SKM-1 (cell line): ENCODE results near the gene SRRM4.
"Not testable (repeated sequence)": the region's sequence is repeated elsewhere in the genome, so short reads cannot be mapped to it uniquely, and the experiment has no call there.

Experiments used
- DNase-seq: peaks from one replicate; lab custom pipeline; 2025; ENCODE audit not compliant: unreplicated experiment; lab: John Stamatoyannopoulos, UW

Gene SRRM4

DNA sequence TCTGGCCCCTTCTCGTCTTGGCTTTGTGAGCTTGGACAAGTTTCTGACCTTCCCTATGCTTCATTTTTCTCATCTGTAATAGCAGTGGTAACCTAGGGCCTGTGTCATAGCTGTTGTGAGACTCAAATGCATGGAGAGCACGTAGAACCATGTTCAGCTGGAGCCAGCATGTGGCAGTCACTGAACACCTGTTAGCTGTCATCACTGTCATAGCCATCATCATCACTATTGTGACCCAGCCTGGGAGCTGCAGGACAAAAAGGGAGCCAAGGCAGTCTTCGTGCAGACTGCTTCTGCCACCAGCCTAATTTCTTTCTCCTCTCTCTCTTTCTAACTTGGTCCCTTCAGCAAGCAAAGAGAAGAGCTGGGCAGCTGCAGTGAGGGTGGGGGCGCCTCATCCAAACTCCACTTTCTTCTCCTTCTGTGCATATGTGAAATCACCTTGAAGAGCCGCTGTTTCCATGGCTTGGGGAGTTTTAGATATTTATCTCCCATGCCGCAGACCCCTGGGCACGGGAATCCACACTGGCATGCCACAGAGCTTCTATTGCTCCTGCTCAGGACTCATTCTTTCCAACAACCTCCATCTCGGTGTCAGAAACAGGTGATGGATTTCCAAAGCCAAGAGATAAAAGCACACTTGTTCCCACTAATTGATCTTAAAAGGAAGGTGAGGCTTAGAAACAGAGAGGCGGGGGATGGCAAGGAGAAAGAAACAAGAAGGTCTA lies 87.0 kb downstream of the SRRM4 start:
- DNase-seq = no peak

DNA sequence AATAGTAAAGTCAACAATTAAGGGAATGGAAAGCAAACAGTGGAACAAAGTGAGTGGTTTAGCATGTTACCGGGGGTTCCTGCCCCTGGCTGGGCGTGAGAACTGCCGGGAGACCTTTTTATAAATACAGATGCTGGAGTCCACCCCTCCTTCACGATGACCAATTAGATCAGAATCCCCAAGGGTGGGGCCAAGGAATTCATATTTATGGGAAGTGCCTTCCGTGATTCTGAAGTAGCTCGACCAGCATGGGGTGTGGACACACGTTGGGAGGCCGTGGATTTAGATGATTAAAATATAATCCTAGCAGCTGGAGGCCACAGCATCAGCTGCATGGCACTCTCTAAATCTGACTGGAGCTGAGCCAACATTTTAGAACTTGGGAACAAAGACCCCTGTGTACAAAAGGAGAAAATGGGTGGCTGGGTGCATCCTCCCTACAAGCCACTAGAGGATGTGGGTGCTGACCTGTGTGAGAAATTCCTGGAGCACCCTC lies 87.9 kb downstream of the SRRM4 start:
- DNase-seq = no peak

DNA sequence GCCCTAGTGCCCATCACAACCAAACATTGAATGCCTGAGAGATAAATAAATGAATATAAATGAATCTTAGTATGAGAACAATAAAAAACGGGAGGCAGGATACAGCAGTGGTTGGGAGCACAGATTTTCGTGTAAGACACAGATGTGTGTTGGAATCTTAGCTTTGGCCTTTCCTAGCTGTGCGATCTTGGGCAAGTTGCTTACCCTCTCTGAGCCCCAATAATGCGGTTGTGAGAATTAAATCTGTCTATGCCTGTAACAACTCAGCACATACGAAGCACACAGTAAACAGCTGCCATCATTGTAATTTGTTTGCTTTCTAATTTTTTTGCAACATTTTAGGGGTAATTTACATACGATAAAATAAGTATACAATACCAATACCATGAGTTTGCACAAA lies 89.8 kb downstream of the SRRM4 start:
- no peak for DNase-seq

DNA sequence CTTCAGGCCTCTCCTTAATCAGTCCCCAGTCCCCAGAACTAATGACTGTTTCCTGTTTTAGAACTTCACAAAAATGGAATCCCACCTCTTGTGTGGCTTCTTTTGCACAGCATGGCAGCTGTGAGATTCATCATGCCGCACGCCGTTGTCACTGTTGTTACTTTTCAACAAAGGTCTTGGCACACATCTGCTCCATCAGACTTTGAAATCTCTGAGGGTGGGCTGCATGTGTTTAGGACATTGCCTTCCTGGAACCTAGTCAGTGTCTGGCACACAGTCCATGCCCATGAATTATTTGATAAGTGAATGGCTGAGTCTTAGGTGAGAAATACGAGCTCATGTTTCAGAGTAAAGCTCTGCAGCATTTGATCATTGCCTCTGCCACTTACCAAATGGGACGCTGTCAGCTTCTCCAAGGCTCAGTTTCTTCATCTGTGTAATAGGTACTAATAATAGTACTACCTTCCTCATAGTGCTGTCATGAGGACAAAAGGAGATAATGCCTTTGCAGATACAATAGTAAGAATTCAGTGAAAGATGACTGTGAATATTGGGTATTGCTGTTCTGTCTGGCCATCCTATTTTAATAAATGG lies 90.4 kb downstream of the SRRM4 start:
- no peak for DNase-seq

DNA sequence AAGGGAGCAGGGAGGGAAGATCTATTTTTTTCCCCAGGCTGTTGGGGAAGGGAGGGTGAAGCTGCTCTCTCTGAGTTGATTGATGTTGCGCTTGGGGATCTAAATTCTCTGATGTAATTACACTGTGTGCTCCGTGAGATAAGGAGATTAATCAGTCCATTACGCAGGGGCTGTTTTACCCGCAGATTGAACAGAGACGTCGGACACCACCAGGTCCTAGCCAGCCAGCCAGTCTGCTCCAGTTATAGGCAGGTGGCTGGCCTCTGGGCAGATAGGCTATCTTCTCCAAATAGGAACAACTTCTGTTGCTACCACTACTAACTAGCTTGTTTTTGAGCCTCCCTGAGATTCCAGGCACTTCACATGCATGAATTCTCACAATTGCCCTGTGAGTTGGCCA lies 91.1 kb downstream of the SRRM4 start:
- no peak for DNase-seq

DNA sequence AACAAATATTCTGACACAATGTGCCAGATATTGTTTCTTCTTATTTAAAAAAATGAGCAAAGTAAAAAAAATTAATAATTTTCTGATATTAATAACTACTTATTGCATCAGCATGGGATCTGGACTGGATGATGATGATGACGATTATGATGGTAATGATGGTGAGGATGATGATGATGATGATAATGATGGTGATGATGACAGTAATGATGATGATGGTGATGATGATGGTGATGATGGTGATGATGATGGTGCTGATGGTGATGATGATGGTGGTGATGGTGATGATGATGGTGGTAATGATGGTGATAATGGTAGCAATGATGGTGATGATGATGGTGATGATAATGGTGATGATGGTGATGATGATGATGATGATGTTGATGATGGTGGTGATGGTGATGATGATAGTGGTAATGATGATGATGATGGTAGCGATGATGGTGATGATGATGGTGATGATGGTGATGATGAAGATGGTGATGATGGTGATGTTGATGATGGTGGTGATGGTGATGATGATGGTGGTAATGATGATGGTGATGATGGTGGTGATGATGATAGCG lies 94.0 kb downstream of the SRRM4 start:
- DNase-seq = no peak

DNA sequence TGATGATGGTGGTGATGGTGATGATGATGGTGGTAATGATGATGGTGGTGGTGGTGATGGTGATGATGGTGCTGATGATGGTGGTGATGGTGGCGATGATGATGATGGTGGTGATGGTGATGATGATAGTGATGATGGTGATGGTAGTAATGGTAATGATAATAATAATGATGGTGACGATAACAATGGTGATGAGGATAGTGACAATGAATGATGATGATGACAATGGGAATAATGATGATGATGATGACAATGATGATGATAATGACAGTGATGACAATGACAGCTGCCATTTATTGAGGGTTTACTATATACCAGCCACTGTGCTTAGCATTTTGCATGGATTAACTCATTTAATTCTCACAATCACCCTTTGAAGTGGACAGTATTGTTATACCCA lies 94.6 kb downstream of the SRRM4 start:
- DNase-seq = no peak

DNA sequence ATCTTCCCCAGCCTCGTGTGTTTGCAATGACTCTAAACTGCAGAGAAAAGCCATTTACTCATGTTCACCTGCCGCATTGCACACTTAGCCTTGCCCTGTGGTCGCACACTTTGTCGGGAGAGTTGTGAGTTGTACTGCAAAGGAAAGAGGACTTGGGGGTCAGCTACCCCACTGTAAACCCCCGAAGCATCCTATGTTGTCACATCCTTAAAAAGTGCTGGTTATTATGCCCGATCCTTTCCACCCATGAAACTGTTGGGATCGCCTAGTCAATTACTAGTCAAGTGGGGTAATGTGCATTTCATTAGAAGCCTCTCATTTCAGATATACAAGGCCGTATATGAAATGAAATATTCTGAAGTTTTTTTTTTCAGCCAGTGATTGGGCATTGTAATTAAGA lies 98.2 kb downstream of the SRRM4 start:
- no peak for DNase-seq

DNA sequence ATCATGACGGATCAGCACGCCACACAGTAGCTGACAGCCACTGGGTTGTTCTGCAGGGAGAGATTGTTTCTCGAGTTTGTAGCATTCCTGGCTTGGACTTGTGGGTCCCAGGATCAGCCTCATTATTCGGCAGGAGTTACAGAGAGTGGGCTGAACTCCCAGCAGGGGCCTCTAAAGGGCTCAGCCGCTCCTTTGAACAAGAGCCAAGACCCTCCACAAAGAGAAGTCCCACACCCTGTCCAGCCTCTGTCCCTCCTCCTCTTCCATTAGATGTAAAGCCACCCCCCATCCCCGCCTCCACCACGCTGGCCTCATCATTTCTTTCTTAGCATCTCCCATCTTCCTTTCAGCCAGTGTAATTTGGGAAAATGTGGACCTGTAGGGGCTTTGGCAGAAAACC lies 100.7 kb downstream of the SRRM4 start:
- no peak for DNase-seq

DNA sequence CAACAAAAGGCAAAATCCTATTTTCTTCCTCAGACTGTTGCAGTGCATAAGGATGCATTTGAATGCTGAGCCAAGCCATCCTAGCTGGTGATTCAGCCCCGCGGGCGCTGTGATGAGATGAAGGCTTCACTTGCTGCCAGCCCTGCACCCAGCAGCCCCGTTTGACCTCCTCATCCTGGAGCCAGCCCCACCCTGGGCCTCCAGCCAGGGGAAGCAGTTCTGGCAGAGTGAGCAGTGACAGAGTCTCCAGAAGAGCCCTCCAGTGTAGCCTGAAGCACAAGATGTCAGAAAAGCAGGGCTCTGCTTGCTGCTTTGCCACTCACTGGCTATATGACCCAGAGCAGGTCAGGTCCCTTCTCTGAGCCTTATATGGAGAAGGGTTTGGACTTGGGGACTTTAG lies 101.2 kb downstream of the SRRM4 start:
- no peak for DNase-seq

DNA sequence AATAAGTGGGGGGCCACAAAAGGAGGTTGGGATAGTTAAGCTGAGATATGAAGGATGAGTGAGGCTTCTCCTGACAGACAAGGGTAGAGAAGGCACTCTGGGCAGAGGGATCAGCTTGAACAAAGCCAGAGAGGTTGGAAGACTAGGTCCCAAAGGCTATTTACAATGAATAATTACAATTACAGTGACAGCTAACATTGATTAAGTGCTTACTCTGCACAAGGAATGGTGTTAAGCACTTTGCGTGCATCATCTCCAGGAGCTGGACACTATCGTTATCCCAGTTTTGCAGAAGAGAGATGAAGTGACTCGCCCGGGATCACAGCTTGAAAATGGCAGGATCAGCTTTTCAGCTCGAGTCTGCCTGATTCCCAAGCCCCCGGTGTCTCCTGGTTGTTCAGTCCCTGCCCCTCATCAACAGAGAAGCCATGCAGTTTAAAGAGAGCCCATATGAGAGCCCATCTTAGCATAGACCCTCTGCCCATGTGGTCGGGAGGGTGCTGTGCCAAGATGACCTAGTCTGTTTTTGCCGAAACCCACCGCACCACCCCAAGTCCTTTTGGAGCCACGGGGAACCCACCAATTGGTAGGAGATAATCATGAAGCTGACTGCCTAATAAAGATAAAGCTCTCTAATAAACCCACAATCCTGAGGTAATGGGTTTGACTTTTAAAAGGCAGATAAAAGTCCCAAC lies 107.5 kb downstream of the SRRM4 start:
- DNase-seq = no peak

DNA sequence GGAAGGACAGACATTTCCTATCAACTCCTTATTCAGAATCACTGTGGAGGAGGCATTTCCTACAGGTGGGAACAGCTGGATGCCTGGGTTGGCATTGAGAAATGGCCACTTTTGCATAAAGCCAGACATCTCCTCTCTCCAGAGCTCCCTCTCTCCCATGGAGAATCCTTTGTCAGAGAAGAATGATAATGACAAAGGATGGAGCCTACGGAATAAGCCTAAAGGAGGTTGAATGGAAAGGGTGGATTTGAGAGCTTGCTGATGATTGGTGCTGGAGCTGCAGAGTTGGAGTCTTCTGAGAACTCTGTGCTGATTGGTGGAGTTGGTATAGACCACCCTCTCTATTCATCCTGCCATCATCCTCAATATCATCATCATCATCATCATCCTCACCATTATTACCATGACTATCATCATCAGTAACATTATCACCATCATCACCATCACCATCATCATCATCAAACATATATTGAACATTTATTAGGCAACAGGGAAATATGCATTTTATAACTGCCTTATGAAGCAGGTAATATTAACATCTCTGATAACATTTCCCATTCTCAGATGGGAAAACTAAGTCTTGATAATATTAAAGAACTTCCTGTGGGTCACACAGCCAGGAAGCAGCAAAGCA lies 108.2 kb downstream of the SRRM4 start:
- DNase-seq = no peak

DNA sequence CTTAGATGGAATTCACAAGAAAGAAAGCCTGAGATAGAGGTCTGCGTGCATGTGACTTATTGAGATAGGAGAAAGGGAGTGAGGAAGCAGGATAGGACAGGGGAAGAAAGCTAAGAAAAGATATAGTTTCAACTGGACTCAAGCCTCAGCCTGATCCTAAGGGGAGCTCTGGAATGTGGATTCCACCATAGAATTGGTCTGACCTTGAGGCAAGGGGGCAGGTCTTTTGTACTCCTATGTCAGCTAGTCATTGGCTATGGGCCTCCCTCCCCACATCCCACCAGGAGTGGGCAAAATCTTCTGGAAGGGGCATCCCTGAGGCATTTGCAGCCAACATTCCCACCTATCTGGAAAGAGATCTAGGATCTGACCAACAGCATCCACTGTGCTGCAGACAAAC lies 108.9 kb downstream of the SRRM4 start:
- no peak for DNase-seq

DNA sequence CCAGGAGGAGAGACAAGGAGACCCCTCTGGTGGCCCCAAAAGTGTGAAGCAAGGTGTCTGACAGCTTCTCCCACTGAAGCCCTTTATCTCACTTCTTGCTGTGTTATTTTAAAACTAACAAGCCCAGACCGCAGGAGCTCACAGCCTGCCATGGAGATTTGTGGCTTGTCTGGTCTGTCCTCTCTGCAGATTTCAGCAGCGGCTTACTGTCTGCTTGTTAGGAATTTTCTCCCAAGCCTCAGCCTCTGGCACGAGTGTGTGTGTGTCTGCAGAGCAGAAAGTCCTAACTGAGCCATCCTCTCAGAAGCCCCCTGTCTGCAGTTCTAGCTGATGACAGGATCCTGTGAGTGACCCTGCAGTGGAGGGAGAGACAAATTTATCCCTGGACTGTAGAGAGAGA lies 109.5 kb downstream of the SRRM4 start:
- DNase-seq = no peak

DNA sequence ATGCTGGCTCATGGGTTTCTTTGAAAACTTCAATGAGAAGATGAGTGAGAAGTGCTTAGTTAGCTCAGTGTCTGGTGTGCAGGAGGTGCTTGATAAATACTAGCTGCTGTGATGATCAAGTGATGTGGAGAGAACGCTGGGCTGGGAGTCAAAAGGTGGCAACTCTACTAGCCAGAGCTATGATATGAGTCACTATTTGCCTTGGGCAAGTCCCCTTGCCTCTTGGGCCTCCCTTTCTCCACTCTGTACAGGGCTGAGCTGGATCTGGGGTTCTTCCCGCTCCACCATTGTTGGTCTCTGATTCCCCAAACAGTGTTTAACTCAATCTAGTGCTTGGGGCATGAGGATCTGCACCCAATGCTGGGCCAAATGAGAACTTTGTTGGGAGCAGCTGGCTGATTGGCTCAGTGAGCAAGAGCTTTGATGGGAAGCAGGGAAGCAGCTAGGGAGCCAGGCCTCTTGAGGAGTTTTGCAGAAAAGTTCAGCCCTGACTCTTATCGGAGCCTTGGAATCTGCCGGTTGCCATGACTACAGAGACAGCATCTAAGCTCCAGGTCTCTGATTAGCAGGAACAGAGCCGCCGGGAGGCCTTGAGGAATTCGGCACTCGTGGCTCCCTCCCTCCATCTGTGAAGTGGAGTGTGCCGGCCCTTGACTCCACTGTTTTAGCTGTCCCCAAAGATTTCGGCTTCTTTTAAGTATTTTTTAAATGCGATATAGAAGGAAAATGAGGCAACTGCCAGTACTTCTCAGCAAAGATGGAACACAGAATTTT lies 115.3 kb downstream of the SRRM4 start:
- DNase-seq = no peak

DNA sequence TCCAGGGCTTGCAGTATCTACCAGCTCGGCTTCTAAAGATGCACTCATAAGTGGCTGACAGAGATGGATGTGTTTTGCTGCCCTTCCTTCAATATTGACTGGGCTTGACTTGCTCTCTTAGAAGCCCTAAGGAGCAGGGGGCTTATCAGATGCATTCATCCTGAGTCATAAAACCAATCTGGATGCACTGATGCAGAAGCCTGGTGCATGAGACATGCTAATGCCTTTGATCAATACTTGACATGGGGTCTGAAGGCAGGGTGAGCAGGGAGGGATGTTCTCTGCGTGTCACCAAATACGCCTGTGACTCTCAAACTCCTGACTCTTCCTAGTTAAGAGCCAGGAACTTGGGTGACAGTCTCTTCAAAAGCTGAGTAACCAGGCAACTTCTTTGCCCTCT lies 119.6 kb downstream of the SRRM4 start:
- DNase-seq = no peak

DNA sequence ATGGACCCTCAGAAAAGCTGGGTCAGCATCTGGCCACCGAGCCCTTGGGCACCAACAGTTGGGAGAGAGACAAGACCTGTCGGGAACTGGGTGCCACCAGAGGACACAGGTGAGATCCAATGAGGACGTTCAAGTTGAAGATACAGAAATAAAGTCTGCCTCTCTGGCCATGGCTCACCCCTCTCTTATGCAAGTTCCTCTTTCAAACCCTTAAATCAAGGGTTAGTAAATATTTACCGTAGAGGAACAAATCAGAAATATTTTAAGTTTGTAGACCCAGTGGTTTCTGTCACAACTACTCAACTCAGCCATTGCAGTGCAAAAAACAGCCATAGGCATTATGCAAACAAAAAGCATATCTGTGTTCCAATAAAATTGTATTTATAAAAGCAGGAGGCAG lies 120.9 kb downstream of the SRRM4 start:
- no peak for DNase-seq

DNA sequence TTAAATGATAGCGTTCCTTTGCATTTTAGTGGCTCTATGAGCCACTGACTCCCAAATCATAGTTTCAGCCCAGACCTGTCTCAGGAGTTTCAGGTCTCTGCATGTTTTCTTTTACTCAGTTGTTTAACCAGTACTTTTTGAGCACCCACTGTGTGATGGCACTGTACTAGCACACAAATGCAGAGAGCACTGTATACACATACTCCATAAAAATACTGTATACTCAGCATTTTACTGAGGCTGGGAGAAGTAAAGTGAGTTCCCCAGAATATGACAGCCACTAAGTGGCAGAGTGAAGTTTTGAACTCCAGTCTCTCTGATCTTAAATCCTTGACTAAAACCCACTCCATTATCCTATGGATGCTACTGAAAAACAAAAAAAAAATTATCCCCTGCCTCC lies 121.4 kb downstream of the SRRM4 start:
- DNase-seq = no peak

DNA sequence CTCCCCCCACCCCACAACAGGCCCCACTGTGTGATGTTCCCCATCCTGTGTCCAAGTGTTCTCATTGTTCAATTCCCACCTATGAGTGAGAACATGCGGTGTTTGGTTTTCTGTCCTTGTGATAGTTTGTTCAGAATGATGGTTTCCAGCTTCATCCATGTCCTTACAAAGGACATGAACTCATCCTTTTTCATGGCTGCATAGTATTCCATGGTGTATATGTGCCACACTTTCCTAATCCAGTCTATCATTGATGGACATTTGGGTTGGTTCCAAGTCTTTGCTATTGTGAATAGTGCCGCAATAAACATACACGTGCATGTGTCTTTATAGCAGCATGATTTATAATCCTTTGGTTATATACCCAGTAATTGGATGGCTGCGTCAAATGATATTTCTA lies 123.6 kb downstream of the SRRM4 start:
- DNase-seq = not testable (repeated sequence)

DNA sequence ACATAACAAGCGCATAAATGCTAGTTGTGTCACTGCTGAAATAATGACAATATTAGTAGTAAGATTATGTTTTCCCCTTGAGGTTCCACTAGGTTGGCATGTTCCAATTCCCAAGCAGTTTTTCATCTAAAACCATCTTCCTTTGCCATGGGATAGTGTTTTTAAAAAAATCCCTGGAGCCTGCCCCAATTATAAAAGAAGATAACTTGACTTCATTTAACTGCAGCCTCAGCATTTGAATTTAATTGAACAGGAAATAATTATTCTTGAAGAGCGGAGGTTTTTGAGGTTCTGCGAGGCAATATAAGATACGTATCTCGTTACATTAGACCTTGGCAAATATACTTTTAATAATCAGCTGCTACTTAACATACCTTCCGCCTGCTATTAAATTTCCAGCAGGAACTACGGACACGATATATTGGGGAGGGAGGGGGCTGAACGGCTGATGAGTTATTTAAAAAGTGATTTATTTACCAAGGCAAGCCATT lies 132.2 kb downstream of the SRRM4 start:
- DNase-seq = no peak

DNA sequence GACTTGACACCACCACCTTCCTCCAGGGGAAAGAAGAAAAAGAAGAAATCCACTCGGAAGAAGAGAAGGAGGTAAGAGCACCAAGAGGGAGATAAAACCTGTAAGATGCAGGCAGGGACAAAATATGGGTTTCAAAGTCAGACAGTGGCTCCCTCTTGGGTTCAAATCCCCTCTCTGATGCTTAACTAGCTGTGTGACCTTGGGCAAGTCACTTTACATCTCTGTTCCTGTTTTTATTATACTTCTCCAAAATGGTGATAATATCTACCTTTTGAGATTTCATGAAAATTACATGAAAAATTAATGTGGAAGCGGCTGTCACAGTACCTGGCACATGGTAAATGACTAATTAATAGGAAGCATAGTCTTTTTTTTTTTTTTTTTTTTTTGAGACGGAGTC lies 133.0 kb downstream of the SRRM4 start:
- DNase-seq = no peak
